Upper lobe of left lung (tissue), 4 donors: ENCODE data around the gene GPR3.

Source experiments
- CTCF ChIP-seq, 6 experiments: fragments of 450-650 bp in 4 of 6; fragments of 200-600 bp in 2 of 6; sonication (generic) in 2 of 6; IDR thresholded peaks; one replicate each; pipeline ENCODE4 v1.5.1; 2016 to 2019; ENCODE audit warnings: antibody characterized with exemption in 6 of 6
- EP300 ChIP-seq, 4 donors: sonication (generic); formaldehyde crosslinking; IDR thresholded peaks; one replicate each; pipeline ENCODE4 v1.5.1; 2017; ENCODE audit warnings: antibody characterized with exemption in 4 of 4, control low read depth in 2 of 4
- POLR2AphosphoS5 ChIP-seq, 2 donors: sonication (generic); formaldehyde crosslinking; IDR thresholded peaks; one replicate each; pipeline ENCODE4 v1.5.1; 2017; ENCODE audit warnings: antibody characterized with exemption in 2 of 2

- no peak for TF ChIP-seq CTCF (IDR thresholded peaks at IDR 0.05)
- TF ChIP-seq EP300 (IDR thresholded peaks at IDR 0.05) = no peak
- TF ChIP-seq POLR2AphosphoS5 (IDR thresholded peaks at IDR 0.05) = no peak
These were observed 8.8 kb upstream of the GPR3 start for GRCh38 chr1:27383661-27384060.
